Epithelial cell of proximal tubule (primary cell): ENCODE data around the gene PRLR. TPM values are rescaled to one million over a fixed set of nuclear protein-coding genes. Genes with fewer than 3 reads are reported as not detected.
"Not testable (repeated sequence)": the region's sequence is repeated elsewhere in the genome, so short reads cannot be mapped to it uniquely, and the experiment has no call there.

Experiments used
- DNase-seq: peaks from one replicate; pipeline ENCODE4 v3.0.0-alpha.2; 2011; ENCODE audit warnings: low read depth
- H3K4me3 ChIP-seq: 2 replicates; pipeline ENCODE4 v1.5.1; 2011; ENCODE audit warnings: low read depth, mild to moderate bottlenecking, low read length
- total RNA-seq: library from RNA; depleted of rRNA; stranded (reverse); fragments of >200 nt; gene quantifications from 2 replicates; pipeline ENCODE4 v1.2.3, GENCODE V29; 2015
- TF ChIP-seq, protein P1 (sequence below): conservative IDR thresholded peaks from 2 replicates; pipeline ENCODE4 v1.5.1; 2012; ENCODE audit warnings: low read depth, mild to moderate bottlenecking, low read length

The PRLR gene
- total RNA-seq, 1 donor from 2014 or later = 0.35 TPM

DNA sequence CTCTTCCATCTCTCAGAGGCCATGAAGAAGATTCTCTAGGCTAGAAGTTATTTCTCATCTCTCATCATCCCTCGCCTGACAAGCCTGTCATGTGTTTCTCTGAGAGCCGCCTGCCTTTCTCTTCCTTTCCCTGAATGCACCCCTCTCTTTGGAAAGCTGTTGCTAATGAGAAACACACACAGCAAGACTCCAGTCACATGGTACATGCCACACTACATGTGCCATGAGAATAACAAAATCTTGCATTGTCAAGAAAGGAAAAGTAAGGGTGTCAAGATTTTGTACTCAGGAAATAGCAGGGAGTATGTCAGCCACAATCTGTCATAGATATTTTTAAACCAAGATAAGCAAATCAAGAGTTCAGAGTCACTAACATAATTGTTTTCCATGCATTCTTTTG is 191.4 kb downstream of the PRLR start:
- TF ChIP-seq, protein P1, sequence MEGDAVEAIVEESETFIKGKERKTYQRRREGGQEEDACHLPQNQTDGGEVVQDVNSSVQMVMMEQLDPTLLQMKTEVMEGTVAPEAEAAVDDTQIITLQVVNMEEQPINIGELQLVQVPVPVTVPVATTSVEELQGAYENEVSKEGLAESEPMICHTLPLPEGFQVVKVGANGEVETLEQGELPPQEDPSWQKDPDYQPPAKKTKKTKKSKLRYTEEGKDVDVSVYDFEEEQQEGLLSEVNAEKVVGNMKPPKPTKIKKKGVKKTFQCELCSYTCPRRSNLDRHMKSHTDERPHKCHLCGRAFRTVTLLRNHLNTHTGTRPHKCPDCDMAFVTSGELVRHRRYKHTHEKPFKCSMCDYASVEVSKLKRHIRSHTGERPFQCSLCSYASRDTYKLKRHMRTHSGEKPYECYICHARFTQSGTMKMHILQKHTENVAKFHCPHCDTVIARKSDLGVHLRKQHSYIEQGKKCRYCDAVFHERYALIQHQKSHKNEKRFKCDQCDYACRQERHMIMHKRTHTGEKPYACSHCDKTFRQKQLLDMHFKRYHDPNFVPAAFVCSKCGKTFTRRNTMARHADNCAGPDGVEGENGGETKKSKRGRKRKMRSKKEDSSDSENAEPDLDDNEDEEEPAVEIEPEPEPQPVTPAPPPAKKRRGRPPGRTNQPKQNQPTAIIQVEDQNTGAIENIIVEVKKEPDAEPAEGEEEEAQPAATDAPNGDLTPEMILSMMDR = no peak
- no peak overlapping the region for H3K4me3 ChIP-seq
- DNase-seq = no peak

DNA sequence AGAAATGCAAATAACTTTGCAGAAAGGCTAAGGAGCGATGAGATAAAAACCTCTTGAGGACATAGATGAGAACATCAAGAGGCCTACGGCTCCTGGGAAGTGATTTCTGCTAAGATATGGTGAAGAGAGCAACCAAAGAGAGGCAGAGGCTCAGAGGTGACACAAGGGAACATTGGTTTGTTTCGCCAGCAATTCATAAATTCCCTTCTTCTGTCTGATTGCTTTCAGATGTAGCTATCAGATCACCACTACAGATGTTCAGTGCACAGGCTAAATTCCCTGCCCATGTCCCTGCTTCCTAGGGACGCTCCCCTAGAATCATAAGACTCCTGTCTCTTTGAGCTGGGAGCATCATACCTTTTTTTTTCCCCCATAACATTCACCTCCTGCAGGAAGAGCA is 193.8 kb downstream of the PRLR start:
- TF ChIP-seq, protein P1 = no peak
- DNase-seq = no peak
- H3K4me3 ChIP-seq = no peak overlapping the region

DNA sequence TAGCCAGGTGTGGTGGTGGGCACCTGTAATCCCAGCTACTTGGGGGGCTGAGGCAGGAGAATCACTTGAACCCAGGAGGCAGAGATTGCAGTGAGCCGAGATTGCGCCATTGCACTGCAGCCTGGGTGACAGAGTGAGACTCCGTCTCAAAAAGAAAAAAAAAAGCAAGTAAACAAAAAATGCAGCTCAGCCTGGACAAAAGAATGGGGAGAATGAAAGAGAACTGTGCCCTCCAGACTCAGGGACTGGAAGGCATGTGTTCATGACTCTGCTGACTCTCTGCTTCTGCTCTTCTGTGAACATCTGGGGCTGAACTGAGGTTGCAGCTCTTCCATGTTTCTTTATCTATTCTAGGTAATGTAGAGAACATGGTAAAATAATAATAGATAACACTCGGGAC is 194.4 kb downstream of the PRLR start:
- not testable (repeated sequence) for DNase-seq, H3K4me3 ChIP-seq

DNA sequence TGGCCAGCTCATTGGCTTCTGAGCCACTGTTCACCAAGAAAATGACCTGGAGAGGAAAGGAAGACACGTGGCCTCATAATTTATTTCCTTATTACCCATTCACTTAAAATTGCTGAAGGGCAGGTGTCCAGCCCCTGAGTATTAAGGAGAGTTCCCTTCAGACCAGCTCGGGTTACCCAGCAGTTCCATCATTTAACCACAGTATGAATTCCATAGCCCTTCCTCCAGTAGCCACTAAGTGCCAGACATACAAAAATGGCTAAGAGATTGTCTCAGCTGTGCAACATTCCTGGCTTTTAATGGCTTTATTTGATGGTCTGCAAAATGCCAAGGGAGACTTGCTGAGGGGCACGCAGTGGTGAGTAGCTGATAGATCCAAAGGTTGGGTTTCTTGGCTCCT is 195.0 kb downstream of the PRLR start:
- no peak overlapping the region for H3K4me3 ChIP-seq
- TF ChIP-seq, protein P1 = no peak
- DNase-seq = no peak

DNA sequence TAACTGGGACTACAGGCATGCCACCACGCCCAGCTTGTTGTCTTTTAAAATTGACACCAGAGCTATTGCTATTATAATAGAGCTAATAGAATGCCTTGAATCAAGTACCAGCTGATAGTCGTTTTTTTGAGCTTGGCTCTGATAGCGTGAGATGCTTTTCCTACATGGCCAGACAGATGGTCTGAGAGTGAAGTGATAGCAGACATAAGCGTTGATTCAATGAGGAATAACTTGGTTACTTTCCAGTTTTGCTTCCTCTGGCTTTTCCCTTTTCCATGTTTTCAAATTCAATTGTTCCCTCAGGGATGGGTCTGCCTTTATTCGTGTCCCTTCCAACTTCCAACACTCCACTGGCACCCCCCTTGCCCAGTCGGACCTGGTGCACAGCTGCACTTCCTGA is 197.9 kb downstream of the PRLR start:
- TF ChIP-seq, protein P1 = no peak
- no peak for DNase-seq
- H3K4me3 ChIP-seq = no peak overlapping the region

DNA sequence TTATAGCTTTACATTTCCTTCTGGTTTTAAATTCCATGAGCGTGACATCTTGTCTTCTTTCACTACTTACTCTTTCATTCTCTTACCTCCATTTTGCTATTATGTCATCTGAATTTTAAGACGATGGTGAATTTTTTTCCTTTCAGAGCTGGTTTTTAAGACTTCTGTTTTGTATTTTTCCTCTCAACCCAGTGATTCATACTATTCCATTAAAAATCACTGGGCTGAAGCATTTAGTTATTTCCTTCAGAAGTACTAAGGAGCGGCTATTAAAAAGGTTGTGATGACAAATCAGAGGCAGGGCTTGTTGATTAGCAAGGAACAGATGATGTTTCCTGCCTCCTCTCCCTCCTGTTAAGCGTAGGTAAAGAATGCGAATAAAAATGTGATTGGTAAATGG is 199.0 kb downstream of the PRLR start:
- peak; percentile 91 for DNase-seq
- no peak overlapping the region for H3K4me3 ChIP-seq
- TF ChIP-seq, protein P1 = no peak

DNA sequence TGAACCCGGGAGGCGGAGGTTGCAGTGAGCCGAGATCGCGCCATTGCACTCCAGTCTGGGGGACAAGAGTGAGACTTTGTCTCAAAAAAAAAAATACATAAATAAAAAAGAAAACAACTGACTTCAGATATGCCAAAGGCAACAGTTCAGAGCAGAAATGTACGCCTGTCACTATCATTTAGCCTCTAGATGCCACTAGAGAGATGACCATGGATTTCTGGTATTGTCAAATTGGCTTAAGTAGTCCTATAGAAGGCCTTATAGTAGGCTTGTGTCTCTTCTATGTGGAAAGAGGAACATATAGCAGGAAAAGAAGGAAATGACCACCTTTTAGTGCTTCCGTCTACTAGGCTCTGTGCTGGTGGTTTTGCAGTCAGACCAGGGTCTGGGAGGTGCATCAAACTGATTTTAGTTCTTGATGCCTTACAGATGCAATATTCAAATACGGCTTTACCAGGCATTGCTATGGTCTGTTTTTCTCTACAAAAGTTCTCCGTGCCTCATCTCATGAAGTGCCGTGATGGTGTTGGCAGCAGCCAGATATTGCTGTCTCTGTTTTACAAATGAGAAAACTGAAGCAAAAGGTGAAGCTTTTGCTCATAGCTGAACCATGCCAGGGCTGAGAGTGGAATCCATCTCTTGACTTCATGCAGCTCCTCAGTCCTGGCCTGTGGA is 199.7 kb downstream of the PRLR start:
- no peak for DNase-seq
- TF ChIP-seq, protein P1 = peak; percentile 15
- H3K4me3 ChIP-seq = no peak overlapping the region
